HCT116 (cell line): ENCODE results near the gene CWH43. TPM values are rescaled to one million over a fixed set of nuclear protein-coding genes. Genes with fewer than 3 reads are reported as not detected.

ENCODE experiments used
- ATAC-seq: fragments of 200-7000 bp; cut with Tn5 transposase; 2 replicates; pipeline ENCODE4 v1.9.1; 2020; ENCODE audit warnings: mild to moderate bottlenecking, moderate library complexity
- BruUV-seq: library from RNA; stranded (reverse); fragments of 400-500 nt; replicated peaks from 2 replicates; lab custom pipeline; 2021; lab: Mats Ljungman, UMichigan
- CTCF ChIA-PET: fragments of 300-600 bp; sonication (Branson Sonifier 250); formaldehyde crosslinking; loops from one replicate; lab custom pipeline; 2021; ENCODE audit warnings: antibody characterized with exemption; lab: Charles Lee
- POLR2A ChIA-PET: fragments of 300-600, 350-600 bp; sonication (Branson Sonifier 250); formaldehyde crosslinking; loops from one replicate; lab custom pipeline; 2021; ENCODE audit warnings: antibody characterized with exemption; lab: Charles Lee
- RAD21 ChIA-PET, 2 experiments: fragments of 300-600 bp; sonication (Branson Sonifier 250); formaldehyde crosslinking; loops; one replicate each; lab custom pipeline; 2023; ENCODE audit warnings: low total read pairs in 2 of 2; ENCODE audit not compliant: uncharacterized antibody in 2 of 2, unreplicated experiment in 2 of 2, low non-redundant PET in 1 of 2; lab: Charles Lee
- DNase-seq: peaks from one replicate; pipeline ENCODE4 v3.0.0-alpha.2; 2010; ENCODE audit warnings: low read depth, low spot score
- H2AFZ ChIP-seq: fragments of 200-600 bp; shearing (Covaris generic), sonication (generic); 2 replicates; pipeline ENCODE4 v1.6.1; 2017; ENCODE audit warnings: low read depth, mixed run types, mixed read lengths, antibody characterized with exemption, low read length; ENCODE audit not compliant: poor library complexity, severe bottlenecking
- H3K27ac ChIP-seq: 2 replicates; pipeline ENCODE4 v1.5.1; 2012; ENCODE audit warnings: low read depth, low read length
- H3K27me3 ChIP-seq: fragments of 200-600 bp; sonication (generic); 2 replicates; pipeline ENCODE4 v1.6.1; 2016; ENCODE audit warnings: mixed run types, low read length, mixed read lengths; ENCODE audit not compliant: insufficient read depth
- H3K36me3 ChIP-seq, 2 experiments: fragments of 200-500 bp in 1 of 2; fragments of 200-600 bp in 1 of 2; sonication (Bioruptor generic) in 1 of 2; sonication (generic) in 1 of 2; 2 replicates each; pipeline versions ENCODE4 v1.5.1 to v1.6.1; 2014 to 2016; ENCODE audit warnings: low read length in 2 of 2, inconsistent platforms in 1 of 2, mixed read lengths in 1 of 2, mixed run types in 1 of 2; ENCODE audit not compliant: insufficient read depth in 2 of 2, control insufficient read depth in 1 of 2
- H3K4me1 ChIP-seq, 2 experiments: fragments of 200-600 bp in 1 of 2; sonication (generic) in 1 of 2; 2 replicates each; pipeline versions ENCODE4 v1.5.1 to v1.6.1; 2012 to 2017; ENCODE audit warnings: low read length in 2 of 2, inconsistent platforms in 1 of 2, mild to moderate bottlenecking in 1 of 2, mixed read lengths in 1 of 2, mixed run types in 1 of 2, moderate library complexity in 1 of 2; ENCODE audit not compliant: insufficient read depth in 2 of 2, control insufficient read depth in 1 of 2
- H3K4me2 ChIP-seq: fragments of 200-600 bp; sonication (generic); 2 replicates; pipeline ENCODE4 v1.6.1; 2017; ENCODE audit warnings: mixed run types, low read length, mixed read lengths
- H3K4me3 ChIP-seq, 2 experiments: fragments of 200-600 bp in 1 of 2; sonication (generic) in 1 of 2; replicated peaks in 1 of 2; 2 replicates each; pipeline ENCODE4 v1.5.1; 2011 to 2016; ENCODE audit warnings: low read length in 2 of 2, control low read depth in 1 of 2, low read depth in 1 of 2, mild to moderate bottlenecking in 1 of 2, mixed read lengths in 1 of 2, mixed run types in 1 of 2
- H3K79me2 ChIP-seq: fragments of 200-600 bp; sonication (generic); 2 replicates; pipeline ENCODE4 v1.6.1; 2017; ENCODE audit warnings: mild to moderate bottlenecking, mixed run types, low read length, moderate library complexity, mixed read lengths; ENCODE audit not compliant: insufficient read depth
- H3K9ac ChIP-seq: fragments of 200-600 bp; sonication (generic); 2 replicates; pipeline ENCODE4 v1.6.1; 2016; ENCODE audit warnings: low read length, mixed read lengths
- H3K9me2 ChIP-seq: fragments of 200-600 bp; sonication (generic), shearing (Covaris generic); 2 replicates; pipeline ENCODE4 v1.6.1; 2017; ENCODE audit warnings: mixed run types, mild to moderate bottlenecking, moderate library complexity; ENCODE audit not compliant: insufficient read depth
- H3K9me3 ChIP-seq, 2 experiments: fragments of 200-500 bp in 1 of 2; fragments of 200-600 bp in 1 of 2; sonication (Bioruptor generic) in 1 of 2; sonication (generic) in 1 of 2; 2 replicates each; pipeline ENCODE4 v1.6.1; 2014 to 2017; ENCODE audit warnings: low read length in 2 of 2, mixed read lengths in 2 of 2, inconsistent platforms in 1 of 2, low read depth in 1 of 2, mild to moderate bottlenecking in 1 of 2, mixed run types in 1 of 2, moderate library complexity in 1 of 2; ENCODE audit not compliant: control insufficient read depth in 1 of 2, insufficient read depth in 1 of 2
- H4K20me1 ChIP-seq: fragments of 200-600 bp; sonication (generic), shearing (Covaris generic); 2 replicates; pipeline ENCODE4 v1.6.1; 2017; ENCODE audit warnings: mixed run types, mild to moderate bottlenecking, moderate library complexity; ENCODE audit not compliant: insufficient read depth
- ATF3 ChIP-seq: IDR thresholded peaks from 2 replicates; pipeline ENCODE4 v1.6.1; 2012
- CBX3 ChIP-seq: IDR thresholded peaks from 2 replicates; pipeline ENCODE4 v1.6.1; 2012; ENCODE audit warnings: low read depth
- CEBPB ChIP-seq: IDR thresholded peaks from 2 replicates; pipeline ENCODE4 v1.6.1; 2012; ENCODE audit warnings: low read depth
- EGR1 ChIP-seq: IDR thresholded peaks from 2 replicates; pipeline ENCODE4 v1.6.1; 2012; ENCODE audit warnings: low read depth
- ELF1 ChIP-seq: IDR thresholded peaks from 2 replicates; pipeline ENCODE4 v1.6.1; 2012; ENCODE audit warnings: low read depth, borderline replicate concordance
- EZH2 ChIP-seq: fragments of 200-600 bp; sonication (generic); IDR thresholded peaks from 2 replicates; pipeline ENCODE4 v1.6.1; 2017; ENCODE audit warnings: antibody characterized with exemption, mixed run types
- EZH2phosphoT487 ChIP-seq: fragments of 200-600 bp; IDR thresholded peaks from 2 replicates; pipeline ENCODE4 v1.6.1; 2018; ENCODE audit warnings: antibody characterized with exemption, borderline replicate concordance
- FOSL1 ChIP-seq: IDR thresholded peaks from 2 replicates; pipeline ENCODE4 v1.6.1; 2012; ENCODE audit warnings: low read depth
- JUND ChIP-seq: IDR thresholded peaks from 2 replicates; pipeline ENCODE4 v1.6.1; 2012
- MAX ChIP-seq: IDR thresholded peaks from 2 replicates; pipeline ENCODE4 v1.6.1; 2012
- POLR2A ChIP-seq: IDR thresholded peaks from 2 replicates; pipeline ENCODE4 v1.7.0; 2011; ENCODE audit warnings: borderline replicate concordance; ENCODE audit not compliant: insufficient read depth, insufficient read length; ENCODE audit errors: extremely low read depth
- POLR2AphosphoS5 ChIP-seq: IDR thresholded peaks from 2 replicates; pipeline ENCODE4 v1.6.1; 2011; ENCODE audit warnings: mild to moderate bottlenecking, low read depth, low read length, moderate library complexity
- RAD21 ChIP-seq: IDR thresholded peaks from 2 replicates; pipeline ENCODE4 v1.6.1; 2012; ENCODE audit warnings: low read depth, mild to moderate bottlenecking
- SIN3A ChIP-seq: IDR thresholded peaks from 2 replicates; pipeline ENCODE4 v1.6.1; 2012; ENCODE audit warnings: low read depth
- SRF ChIP-seq: IDR thresholded peaks from 2 replicates; pipeline ENCODE4 v1.6.1; 2012; ENCODE audit warnings: low read depth
- TCF7L2 ChIP-seq: IDR thresholded peaks from 2 replicates; pipeline ENCODE4 v1.7.0; 2011; ENCODE audit warnings: borderline replicate concordance, inconsistent platforms; ENCODE audit not compliant: insufficient read depth, insufficient read length; ENCODE audit errors: extremely low read depth
- YY1 ChIP-seq: IDR thresholded peaks from 2 replicates; pipeline ENCODE4 v1.6.1; 2011; ENCODE audit warnings: low read length, low read depth, moderate library complexity, mild to moderate bottlenecking; ENCODE audit not compliant: insufficient replicate concordance; ENCODE audit errors: extremely low read depth
- ZFX ChIP-seq: fragments of 450-650 bp; IDR thresholded peaks from 2 replicates; pipeline ENCODE4 v1.6.1; 2017
- intact Hi-C: fragments of 100-400 bp; cut with micrococcal nuclease; formaldehyde crosslinking; loops from 2 replicates; pipeline ENCODE4 v1.10.0; 2022
- total RNA-seq: library from RNA; stranded (reverse); gene quantifications from one replicate; pipeline ENCODE4 v1.2.1, GENCODE V29; 2021; ENCODE audit not compliant: unreplicated experiment
- TF ChIP-seq, protein P1 (sequence below), 3 experiments: fragments of 200-600 bp in 1 of 3; sonication (generic) in 1 of 3; IDR thresholded peaks in 2 of 3; conservative IDR thresholded peaks in 1 of 3; 2 replicates each; pipeline ENCODE4 v1.5.1; 2012 to 2017; ENCODE audit warnings: low read depth in 2 of 3, low read length in 2 of 3, antibody characterized with exemption in 1 of 3, borderline replicate concordance in 1 of 3, control low read depth in 1 of 3, mild to moderate bottlenecking in 1 of 3, mixed read lengths in 1 of 3, mixed run types in 1 of 3, moderate library complexity in 1 of 3; ENCODE audit not compliant: insufficient read depth in 1 of 3

The CWH43 gene
- total RNA-seq, 1 experiment from 2014 or later, result not detected

GRCh38 chr4:48986654-48987164 is 634 bp downstream of the CWH43 start:
- intact Hi-C loops, result no loop called here
- no peak overlapping the region for H3K9ac ChIP-seq
- H3K36me3 ChIP-seq, result no peaks in the 10 kb centered on the region
- H3K27me3 ChIP-seq, result no peaks in the 10 kb centered on the region; the same call in 1 of the 2 replicates
- no peaks in the 10 kb centered on the region for H3K9me3 ChIP-seq
- no peaks in the 10 kb centered on the region for H3K79me2 ChIP-seq
- no peak overlapping the region for H2AFZ ChIP-seq
- ChIA-PET POLR2A (no interaction called here), RAD21 (no interaction called here), CTCF (no interaction called here)
- ATAC-seq (no peak), DNase-seq (no peak)
- H3K4me3 ChIP-seq, result no peak overlapping the region
- TF ChIP-seq EGR1, result no peak
- no peak for TF ChIP-seq YY1
- TF ChIP-seq TCF7L2, result no peak
- TF ChIP-seq FOSL1, result no peak
- TF ChIP-seq ATF3, result no peak
- TF ChIP-seq, protein P1, sequence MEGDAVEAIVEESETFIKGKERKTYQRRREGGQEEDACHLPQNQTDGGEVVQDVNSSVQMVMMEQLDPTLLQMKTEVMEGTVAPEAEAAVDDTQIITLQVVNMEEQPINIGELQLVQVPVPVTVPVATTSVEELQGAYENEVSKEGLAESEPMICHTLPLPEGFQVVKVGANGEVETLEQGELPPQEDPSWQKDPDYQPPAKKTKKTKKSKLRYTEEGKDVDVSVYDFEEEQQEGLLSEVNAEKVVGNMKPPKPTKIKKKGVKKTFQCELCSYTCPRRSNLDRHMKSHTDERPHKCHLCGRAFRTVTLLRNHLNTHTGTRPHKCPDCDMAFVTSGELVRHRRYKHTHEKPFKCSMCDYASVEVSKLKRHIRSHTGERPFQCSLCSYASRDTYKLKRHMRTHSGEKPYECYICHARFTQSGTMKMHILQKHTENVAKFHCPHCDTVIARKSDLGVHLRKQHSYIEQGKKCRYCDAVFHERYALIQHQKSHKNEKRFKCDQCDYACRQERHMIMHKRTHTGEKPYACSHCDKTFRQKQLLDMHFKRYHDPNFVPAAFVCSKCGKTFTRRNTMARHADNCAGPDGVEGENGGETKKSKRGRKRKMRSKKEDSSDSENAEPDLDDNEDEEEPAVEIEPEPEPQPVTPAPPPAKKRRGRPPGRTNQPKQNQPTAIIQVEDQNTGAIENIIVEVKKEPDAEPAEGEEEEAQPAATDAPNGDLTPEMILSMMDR (IDR thresholded peaks at IDR 0.05 in 2 of 3, conservative IDR thresholded peaks at IDR 0.05 in 1 of 3; ENCODE audit: borderline replicate concordance in 1 of 3, insufficient read depth in 1 of 3, low read depth in 2 of 3, low read length in 2 of 3), result no peak
- no peak for TF ChIP-seq EZH2
- TF ChIP-seq ZFX, result no peak
- no peak for TF ChIP-seq MAX
- no peak for TF ChIP-seq SRF
- TF ChIP-seq ELF1, result no peak
- TF ChIP-seq POLR2AphosphoS5, result no peak
- TF ChIP-seq RAD21, result no peak
- no peak for TF ChIP-seq POLR2A
- no peak for TF ChIP-seq EZH2phosphoT487
- TF ChIP-seq CBX3, result no peak
- no peak for TF ChIP-seq SIN3A
- TF ChIP-seq CEBPB, result no peak
- TF ChIP-seq JUND, result no peak
- no peaks in the 10 kb centered on the region for H3K4me1 ChIP-seq
- H4K20me1 ChIP-seq, result no peaks in the 10 kb centered on the region
- BruUV-seq, result no TSS peak
- no peaks in the 10 kb centered on the region for H3K9me2 ChIP-seq
- H3K4me2 ChIP-seq, result no peak overlapping the region
- no peak overlapping the region for H3K27ac ChIP-seq
